Measurements from ENCODE around the gene FILIP1.

Gene FILIP1

DNA sequence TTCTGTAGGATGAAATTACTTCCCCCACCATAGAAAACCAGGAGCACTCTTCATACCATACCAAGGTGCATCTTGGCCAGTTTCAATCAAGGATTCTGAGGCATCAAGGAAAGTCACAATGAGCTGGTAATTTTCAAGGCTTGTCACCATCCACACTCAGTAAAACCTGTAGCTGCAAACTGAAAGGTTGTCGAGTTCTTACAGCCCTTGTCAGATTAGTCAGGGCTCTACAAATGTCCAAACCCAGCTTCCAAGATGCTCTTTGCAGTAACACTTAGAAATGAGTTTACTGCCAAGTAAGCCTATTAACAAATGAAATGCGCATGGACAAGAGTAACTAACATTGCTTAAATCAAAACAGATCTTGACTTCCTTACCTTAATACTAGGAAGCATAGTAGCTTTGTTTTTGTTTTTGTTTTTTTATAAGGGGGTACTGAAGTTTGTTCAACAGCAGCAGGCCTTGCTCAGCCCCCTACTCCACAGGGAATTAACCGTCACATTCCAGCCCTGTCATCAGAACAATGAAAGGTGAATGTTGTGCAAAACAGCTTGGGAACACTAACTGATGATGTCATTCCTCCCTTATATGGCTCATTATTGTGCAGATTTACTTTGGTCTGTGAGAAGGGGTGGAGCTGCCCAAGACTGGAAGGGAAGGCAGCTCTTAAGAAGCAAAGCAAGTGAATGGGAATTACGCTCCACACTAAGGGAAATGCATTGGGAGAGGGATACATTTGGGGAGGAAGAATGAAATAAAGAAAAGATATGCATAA, 159.1 kb downstream of the FILIP1 start:
- no peak for DNase-seq (ENCODE audit: low read depth in 2 of 2)

DNA sequence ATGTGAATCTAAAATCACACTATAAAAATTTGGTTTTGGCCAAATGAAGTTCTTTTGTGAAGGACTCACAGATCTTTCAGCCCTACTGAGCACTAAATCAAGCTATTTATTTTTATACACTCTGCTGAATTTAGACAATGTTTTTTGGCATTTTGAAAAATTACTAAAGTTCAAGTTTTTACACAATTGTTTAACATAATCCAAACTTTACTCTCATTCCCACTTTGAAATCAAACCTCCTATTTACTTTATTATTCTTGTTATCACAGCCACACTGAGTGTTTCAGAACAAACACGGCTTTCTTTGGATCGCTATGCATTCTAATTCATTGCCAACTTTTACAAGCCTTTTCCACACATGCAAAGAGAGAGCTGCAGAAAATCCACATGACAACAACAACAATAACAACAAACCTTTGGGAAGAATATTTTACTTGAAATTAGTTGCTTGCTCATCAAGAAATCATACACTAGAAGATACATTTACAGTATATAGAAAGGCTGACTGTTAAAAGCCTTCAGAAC, 159.9 kb downstream of the FILIP1 start:
- no peak for DNase-seq (ENCODE audit: low read depth in 2 of 2)

DNA sequence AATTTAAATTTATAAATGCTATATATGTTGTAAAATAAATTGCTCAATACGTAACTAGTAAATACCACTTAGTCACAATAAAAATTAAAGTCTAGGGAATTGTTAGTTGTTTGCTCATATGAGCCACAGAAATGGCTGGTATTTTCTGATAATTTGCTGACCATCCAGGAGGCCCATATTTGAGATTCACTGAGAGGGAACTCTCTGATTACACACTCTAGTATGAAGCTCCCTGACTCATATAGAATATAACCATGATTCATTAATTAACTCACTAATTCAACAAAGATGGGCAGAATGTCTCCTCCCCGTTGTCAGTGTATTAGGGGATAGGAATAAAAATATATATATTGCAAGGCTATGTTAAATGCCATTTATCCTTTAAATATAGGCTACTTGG, 162.4 kb downstream of the FILIP1 start:
- no peak for DNase-seq (ENCODE audit: low read depth in 2 of 2)

DNA sequence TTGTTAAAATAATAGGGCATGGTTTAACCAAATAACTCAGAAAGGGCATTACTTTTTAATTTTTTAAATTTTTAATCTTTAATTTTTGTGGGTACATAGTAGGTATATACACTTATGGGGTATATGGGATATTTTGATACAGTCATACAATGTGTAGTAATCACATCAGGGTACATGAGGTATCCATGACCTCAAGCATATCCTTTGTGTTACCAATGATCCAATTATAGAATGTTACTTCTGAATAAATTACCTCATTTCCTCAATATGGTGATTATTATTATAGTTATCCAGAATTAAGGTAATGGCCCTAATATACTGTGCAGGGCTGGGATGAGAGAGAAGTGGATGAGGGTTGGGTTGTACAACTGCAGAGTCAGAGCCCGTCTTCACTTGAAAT, 163.9 kb downstream of the FILIP1 start:
- DNase-seq (ENCODE audit: low read depth in 2 of 2) = no peak

DNA sequence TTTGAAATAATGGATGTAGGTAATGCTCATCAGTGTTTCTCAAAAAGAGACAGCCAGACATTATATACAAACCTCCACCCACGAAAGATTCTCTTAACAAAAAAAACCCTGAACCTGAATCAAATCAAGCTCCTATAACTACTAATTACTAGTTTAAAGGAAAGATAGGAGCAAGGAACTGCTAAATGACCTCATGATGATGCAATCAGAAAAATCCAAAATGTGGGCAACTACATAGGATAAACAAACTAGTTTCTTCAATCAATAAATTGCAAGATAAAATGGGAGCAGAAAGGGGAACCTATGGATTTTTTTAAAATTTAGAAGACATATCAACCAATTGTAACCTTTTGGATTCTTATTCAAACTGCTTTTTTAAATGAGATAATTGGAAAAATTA, 165.8 kb downstream of the FILIP1 start:
- DNase-seq (ENCODE audit: low read depth in 2 of 2) = no peak

DNA sequence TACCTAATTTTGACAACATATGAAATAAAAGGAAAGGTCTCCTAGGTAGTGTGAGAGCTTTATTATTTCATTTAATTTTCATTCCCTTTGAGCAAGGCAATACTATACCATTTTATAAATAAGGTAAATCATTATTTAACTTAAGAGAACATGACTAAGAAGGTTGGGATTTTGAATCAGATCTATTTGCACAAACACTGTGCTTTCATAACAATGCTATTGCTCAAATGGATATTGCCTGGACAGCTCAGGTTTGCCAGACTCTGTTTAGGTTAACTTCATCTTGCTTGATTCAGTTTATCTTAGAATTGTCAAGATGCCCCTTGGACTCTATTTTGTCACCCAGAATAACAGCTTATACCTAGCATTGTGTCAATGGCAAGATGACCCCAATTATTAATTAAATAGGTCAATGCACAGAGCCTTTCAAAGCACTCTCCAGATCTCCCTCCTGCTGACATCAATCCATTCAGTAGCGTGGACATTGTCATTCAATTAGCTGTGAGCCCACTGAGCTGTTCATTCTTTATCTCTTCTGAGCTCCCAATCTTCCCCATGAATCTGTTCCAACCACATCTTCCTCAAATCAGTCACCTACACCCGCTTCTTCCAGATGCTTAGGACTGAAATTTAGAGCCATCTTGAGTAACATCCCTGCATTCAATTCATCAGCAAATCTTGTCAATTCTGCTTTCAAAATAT, 166.9 kb downstream of the FILIP1 start:
- DNase-seq (ENCODE audit: low read depth in 2 of 2) = no peak

DNA sequence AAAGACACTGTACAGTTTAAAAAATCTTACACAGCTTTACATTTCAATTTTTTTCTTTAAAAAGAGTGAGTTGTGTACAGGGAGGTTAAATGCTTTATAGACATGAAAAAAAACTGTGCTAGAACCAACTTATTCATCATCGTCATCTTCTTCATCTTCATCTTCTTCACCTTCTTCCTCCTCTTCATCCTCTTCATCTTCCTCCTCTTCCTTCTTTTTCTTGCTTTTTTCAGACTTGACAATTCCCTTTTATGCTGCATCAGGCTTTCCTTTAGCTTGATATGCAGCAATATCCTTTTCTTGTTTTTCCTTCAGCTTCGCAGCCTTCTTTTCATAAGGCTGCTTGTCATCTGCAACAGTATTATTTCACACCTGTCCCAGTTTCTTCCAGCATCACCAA, 174.7 kb downstream of the FILIP1 start:
- DNase-seq (ENCODE audit: low read depth in 2 of 2) = no peak

DNA sequence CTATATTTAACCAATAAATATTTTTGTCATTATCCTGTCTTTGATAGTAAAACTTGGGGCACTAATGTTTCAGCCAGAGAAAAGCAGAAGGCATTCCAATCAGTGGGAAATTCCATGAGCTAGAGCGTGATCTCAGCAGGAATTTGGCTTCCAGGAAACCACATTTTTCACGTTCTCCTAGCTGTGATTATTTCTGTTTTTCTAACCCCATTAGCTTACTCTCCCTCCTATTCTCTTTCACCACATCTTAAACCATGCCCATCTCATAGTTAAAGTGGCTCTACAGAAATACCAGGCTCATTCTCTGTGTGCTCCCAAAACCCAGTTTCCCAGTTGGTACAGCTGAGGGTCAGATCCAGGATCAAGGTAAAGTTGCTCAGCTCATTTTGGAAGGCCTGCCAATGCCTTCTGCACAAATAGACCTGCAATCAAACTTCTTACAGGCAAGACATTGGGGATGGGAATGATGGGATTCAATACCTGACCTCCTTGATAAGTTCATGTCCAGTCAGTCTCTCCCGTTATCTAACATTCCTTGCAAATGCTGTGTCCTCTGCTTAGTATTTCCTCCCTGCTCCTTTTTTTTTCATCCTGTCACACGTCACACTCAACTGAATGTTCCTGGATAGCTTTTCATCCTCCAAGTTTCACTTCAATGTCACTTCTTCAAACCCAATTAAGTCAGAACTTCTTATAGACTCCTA, 175.9 kb downstream of the FILIP1 start:
- DNase-seq (ENCODE audit: low read depth in 2 of 2) = no peak

DNA sequence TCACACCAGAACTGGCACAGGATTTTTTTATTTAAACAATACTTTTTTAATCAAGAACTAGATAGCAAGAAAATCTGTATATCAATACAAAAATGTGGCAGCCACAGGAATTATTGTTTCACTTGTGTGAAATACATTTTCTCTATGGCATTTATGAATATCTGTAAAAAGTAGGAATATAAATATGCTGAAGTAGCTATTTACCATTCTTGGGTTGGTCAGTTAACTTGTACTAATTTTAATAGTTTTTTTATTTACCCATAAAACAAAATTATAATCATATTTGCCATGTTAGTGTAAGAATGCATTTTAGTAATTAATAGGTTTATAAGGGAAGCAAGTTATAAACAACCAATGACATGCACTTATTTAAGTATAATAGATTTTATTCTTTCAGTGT, 177.6 kb downstream of the FILIP1 start:
- no peak for DNase-seq (ENCODE audit: low read depth in 2 of 2)

DNA sequence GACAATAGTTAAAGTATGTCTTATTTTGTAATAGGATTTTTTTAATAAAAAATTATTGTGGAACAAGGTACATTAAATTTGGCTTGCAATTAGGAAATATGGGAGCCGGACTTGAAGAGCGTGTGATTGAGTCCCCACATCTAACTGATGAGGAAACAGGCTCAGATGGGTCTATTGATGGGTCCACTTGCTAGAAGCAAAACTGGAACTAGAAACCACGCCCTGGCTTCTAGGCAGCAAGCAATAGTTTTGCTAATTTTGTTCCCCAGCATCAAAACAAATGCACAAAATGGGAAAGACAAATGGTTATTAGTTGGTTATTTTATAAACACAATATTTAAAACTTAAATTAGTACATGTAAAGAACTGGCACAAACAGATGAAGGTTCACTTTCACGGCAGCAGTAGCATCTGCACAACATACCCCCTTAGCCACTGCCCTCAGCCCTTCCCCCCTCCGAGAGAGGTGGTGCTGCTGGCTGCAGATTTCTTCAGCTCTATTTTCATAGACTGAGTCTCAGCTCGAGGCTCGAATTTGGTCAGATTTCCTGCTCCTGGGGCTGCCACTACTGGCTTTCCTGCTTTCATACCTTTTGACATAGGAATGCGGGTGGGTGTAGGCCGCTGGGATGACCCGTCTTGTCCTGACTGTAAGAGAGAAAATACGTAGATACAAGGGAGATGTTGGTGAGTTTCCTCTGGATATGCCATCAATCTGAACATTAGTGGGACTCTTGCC, 185.2 kb downstream of the FILIP1 start:
- DNase-seq (ENCODE audit: low read depth in 2 of 2) = no peak

DNA sequence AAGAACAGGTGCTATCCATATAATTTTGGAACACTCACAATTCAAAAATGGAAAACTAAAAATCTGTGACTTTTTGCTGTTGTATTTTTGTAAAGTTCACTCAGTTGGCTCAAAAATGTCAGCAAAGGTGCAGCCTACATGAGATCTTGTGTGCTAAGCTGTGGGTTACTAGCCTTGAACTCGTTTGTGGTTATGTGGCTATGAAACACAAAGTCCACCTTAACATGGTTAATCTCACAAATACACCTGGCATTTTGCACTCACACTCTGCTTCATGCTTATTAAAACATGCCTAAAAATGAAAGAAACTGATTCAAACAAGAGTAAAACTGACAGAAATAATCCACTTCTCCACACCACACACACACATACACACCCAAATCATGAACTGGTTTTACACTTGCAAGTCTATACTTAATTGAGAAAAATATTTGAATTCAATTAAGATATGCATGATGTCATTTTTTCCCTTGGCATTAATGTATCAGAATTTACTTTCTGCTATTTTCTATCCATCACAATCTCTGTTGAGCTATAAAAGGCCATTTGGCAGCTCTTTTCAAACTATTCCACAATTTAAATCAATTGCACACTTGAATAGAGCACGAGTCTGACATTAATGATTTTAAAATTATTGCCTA, 186.1 kb downstream of the FILIP1 start:
- DNase-seq (ENCODE audit: low read depth in 2 of 2) = no peak

DNA sequence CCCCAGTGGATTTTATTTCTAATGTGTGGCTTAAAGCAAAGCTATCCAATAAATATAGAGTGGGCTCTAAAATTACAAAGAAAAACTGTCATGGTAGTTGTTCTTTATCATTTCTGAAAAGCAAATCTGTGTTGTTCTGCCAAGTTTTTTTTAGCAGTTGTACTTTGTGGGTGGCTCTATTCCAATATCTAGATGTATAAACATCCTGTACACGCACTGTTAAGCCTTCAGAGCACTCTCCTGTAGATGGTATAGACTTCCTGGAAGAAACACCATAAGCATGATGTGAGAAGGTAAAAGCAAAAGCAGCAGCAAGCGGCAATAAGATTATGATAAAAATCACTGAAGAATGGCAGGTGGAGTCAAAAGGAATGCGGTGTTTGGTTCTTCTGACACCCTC, 187.5 kb downstream of the FILIP1 start:
- DNase-seq (ENCODE audit: low read depth in 2 of 2) = no peak

DNA sequence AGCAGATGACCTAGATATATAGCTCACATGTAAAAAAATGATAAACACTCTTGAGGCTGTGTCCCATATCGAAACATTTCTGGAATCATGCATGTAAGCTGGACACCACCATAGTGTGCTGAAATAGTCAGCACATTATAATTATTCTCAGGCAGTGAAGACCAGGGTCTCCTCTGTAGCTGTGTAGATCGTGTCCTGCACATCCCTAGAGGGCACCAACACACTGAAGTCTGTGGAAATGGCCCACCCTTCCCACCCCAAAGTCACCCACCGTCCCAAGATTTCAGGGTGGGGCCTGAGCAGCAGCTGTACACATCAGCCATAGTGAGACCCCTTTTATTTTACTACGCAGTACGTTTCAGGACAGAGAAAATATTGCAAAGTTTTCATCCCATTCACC, 188.0 kb downstream of the FILIP1 start:
- DNase-seq (ENCODE audit: low read depth in 2 of 2) = no peak

DNA sequence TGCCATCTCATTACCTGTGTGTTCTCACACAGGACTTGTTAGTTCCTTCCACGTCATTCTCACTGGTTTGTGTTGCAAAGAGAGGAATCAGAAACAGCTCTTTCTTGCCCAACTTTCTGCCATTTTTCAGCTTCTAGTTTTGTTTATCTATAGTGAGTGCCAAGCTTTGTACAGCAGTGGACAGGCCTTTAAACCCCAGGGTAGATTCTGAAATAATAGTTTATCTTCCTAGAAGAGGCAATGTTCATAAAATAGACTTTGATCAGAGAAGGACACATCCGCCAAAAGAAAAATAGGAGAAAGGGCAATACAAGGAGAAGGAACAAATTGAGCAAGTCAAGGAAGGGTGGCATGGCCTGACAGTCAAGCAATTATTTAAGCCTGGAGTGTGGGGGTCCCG, 191.3 kb downstream of the FILIP1 start:
- no peak for DNase-seq (ENCODE audit: low read depth in 2 of 2)

DNA sequence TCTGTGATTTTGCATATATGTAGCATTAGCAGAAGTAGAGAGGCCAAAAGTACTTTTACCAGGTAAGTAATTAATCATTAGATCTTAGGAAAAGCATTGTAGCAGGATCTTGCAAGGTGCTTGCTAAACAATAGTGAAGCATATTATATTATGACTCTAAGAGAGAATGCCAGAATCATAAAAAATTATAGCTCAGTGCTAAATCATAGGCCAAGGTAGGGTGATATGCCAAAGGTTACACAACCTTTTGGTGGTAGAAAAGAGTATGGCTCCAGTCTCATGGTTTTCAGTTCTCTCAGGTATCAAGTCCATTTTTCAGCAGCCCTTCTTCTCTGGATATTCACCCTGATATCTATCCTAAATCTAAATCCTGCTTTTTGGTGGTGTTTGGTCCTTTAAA, 192.1 kb downstream of the FILIP1 start:
- no peak for DNase-seq (ENCODE audit: low read depth in 2 of 2)

DNA sequence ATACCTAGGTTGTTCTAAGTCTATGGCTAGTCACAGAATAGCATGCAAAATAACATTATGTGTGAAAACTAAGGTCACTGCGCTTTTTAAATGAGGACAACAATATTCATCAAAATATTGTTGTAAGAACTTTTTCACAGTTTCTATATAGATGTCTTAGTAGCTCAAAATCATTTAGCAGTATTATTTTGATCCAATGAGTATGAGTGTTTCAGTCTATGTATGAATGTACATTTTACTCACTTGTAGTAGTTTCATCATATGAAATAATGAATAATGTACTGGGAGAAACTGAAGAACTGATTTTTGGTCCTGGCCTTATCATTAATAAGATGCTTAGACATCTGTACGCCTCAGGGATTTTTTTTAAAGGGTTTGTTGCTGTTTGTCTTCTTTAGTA, 192.5 kb downstream of the FILIP1 start:
- DNase-seq (ENCODE audit: low read depth in 2 of 2) = no peak

DNA sequence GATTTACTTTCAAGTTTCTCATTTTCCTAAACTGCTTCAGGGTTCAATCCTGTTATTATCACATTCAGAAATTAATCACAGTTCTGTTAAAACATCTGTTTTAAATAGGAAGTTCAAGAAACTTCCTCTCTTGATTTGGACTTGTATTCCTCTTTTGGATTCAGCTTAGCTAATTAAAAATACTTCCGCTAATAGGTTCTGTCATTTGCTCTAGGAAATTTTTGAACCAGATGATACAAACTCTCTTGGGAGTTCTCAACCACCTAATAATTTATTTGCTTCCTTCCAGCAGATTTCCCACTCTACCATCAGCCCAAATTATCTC, 193.1 kb downstream of the FILIP1 start:
- DNase-seq (ENCODE audit: low read depth in 2 of 2) = no peak

DNA sequence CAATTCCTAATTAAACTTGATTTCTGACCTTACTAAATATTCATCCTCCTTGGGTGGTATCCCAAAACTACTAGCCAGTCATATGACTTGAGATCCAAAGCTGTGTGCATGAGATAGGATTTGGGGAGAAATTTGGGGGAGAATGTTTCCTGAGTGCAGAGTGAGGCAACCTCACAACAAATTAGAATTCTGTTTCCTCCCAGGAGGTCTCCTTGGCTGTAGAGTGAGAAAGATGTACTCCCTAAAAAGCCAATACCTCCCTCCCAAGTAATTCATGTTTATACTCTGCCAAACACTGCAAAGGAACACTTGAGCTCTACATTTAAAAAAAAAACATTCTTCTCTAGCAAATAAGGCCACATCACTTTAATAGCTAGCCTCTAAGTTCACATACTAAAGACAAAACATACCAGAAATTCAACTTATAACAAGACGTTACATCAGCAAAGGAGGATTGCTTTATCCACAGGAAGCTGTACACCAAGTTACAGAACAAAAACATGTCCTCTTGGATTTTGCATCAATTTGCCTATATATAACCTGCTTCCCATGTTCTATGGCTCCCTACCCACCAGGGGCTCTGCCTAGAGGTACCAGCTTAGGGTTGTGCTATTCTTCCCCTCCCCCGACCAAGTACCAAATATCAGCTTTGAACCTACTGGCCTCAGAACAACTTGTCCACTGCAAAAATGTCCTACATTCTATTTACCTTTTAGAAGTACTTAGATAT, 193.6 kb downstream of the FILIP1 start:
- no peak for DNase-seq (ENCODE audit: low read depth in 2 of 2)

DNA sequence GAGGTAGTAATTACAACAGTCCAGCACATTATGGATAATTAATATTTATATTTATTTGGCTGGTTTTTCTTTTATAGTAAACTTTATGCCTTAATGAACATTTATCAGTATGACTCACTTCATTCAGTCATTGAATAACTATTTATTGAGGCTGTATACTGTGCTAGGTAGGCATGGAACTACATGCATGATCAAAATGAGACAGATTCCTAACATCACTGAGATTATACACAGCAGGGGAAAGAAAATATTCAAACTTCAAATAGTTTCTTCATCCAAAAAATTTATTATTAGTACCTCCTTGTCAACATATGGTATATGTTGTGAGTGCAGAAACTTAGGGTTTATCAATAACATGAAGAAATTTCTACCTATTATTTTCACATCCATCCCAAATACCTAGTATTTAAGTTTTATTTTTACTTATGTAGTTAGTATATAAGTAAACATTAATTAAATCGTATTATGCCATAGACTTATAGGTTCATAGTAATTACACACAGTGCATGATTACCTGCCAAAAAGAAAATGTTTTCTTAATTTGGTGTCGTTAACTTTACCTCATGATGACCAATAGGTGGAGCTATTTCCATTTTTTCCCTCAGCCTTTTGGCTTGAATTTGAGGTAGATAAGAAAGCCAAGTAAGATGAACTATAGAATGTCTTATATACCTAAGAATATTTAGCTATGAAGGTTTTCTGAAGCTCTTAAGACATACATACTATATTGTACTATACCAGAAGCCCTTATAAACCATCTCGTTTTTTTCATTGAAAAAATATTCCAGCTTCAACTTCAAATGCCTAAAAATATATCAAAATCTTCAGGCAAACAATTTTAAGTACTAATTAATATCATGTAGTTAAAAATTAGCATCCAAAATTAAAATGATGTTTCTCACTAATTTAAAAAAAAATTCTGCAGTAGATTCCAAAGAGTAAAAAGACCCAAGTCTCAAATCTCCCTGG, 196.5 kb downstream of the FILIP1 start:
- no peak for DNase-seq (ENCODE audit: low read depth in 2 of 2)

DNA sequence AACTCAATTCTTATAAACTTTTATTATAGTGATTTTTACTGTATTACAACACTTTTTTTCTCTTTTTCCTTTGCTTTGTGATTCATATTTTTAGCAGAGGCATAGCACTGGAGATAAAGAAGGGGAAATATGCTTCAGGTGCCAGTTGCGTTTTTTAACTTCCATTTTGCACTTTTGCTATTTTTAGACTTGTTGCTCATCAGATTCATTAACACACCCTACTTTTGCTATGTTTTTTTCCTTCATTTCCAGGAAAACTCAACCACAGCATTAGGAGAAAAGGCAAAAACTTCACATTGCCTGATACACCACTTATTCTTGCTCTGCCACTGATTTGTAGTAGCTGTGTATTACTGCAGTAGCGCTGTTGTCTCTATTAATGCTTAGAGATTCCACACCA, 201.0 kb downstream of the FILIP1 start:
- DNase-seq (ENCODE audit: low read depth in 2 of 2) = no peak

All from stimulated activated CD4-positive, alpha-beta T cell treated with anti-CD3 and anti-CD28 coated beads, Interleukin-4, amount 100 ng/mL, for 48 hours (primary cell).